ENCODE results near the gene CLEC4F. TPM values are rescaled to one million over a fixed set of nuclear protein-coding genes. Genes with fewer than 3 reads are reported as not detected.

Gene CLEC4F
- total and polyA plus RNA-seq, 4 donors = 0.03 to 0.25 (median 0.19) TPM; not detected in 1

DNA sequence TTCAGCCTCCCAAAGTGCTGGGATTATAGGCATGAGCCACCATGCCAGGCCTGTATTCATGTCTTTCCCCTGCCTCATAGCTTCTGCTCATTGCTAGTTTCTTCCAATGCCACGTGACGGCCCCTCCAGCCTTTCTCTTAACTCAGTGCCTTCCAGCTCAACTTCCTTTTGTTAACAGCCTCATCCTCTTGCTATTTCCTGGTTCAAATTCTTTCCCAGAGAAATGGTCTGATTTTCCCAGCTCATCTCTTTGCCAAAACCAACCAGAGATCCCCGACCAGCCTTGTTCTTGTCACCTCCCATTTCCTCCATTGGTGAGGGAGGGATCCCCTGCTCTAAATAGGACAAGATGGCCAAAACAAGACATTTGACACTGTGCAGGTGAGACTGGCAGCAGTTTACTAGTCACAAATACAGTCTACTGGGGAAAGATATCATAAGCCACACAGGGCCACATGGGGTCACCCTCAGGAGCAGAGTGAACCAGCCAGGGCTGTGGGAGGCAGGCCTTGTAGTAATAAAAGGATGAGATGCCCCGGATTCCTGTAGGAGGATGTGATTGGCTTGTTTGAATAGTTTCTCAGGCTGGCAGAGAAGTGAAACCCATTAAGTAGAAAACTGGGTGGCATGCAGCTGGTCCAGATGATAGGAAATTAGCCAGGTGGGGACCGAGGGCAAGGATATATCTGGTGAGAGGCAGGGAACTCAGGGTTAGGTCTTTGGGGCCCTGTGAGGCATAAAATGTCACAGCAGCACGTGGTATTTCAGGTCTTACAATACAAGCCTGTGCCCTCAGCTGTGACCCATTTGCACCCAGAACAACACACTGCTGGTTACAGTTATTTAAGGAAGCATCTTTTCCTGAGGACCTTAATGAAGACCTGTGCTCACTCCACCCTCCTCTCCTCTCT is 8.8 kb upstream of the CLEC4F start:
- H3K27me3 ChIP-seq (ENCODE audit: control insufficient read depth in 4 of 4, insufficient read depth in 4 of 4, low read length in 3 of 4) = no peaks in the 10 kb centered on the region
- no peak overlapping the region for H3K4me3 ChIP-seq (ENCODE audit: low read depth in 1 of 3, low read length in 3 of 3)
- no peaks in the 10 kb centered on the region for H3K4me1 ChIP-seq (ENCODE audit: control insufficient read depth in 4 of 4, insufficient read depth in 4 of 4, low read length in 3 of 4)
- no peak overlapping the region for H3K27ac ChIP-seq (ENCODE audit: low read depth in 1 of 2, low read length in 2 of 2)
- peaks cover 0 to 4% (median 0%) of the 10 kb centered on the region in 4 donors for H3K9me3 ChIP-seq (ENCODE audit: control insufficient read depth in 4 of 4, low read length in 3 of 4)
- no peak for DNase-seq (ENCODE audit: low spot score)
- 66% methylated on average over 6 of the region's 6 CpGs for WGBS
- H3K9ac ChIP-seq (ENCODE audit: low read depth in 1 of 2, low read length in 2 of 2) = no peak overlapping the region
- H3K36me3 ChIP-seq (ENCODE audit: control insufficient read depth in 4 of 4, insufficient read depth in 3 of 4, low read depth in 1 of 4, low read length in 3 of 4) = no peaks in the 10 kb centered on the region
- TF ChIP-seq YY1 (IDR thresholded peaks at IDR 0.05) = no peak

DNA sequence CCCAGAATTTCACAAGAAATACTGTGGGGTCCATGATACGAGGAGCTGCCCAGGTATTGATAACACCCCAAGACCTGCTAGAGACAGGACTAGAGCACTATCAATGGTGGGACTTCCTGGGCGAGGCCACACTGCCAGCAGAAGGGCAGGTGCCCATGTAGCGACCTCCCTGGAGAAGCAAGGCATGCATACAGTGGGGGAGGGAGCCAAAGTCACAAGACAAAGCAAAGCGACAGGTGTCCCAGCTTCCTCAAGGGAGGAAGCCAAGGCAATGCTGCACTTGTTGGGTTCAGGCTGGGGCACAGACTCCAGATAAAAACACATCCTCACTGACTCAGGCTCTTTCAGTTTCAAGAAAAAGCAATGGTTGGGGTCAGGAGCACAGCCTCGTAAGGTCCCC is 7.7 kb upstream of the CLEC4F start:
- H3K4me3 ChIP-seq (ENCODE audit: low read depth in 1 of 3, low read length in 3 of 3) = no peak overlapping the region
- H3K9ac ChIP-seq (ENCODE audit: low read depth in 1 of 2, low read length in 2 of 2) = no peak overlapping the region
- TF ChIP-seq HNF4G (IDR thresholded peaks at IDR 0.05) (no peak), NR2F2 (IDR thresholded peaks at IDR 0.05) (no peak)
- 70% methylated on average over 5 of the region's 5 CpGs for WGBS
- H3K36me3 ChIP-seq (ENCODE audit: control insufficient read depth in 4 of 4, insufficient read depth in 3 of 4, low read depth in 1 of 4, low read length in 3 of 4) = no peaks in the 10 kb centered on the region
- no peaks in the 10 kb centered on the region for H3K9me3 ChIP-seq (ENCODE audit: control insufficient read depth in 4 of 4, low read length in 3 of 4)
- no peaks in the 10 kb centered on the region for H3K4me1 ChIP-seq (ENCODE audit: control insufficient read depth in 4 of 4, insufficient read depth in 4 of 4, low read length in 3 of 4)
- no peak overlapping the region for H3K27ac ChIP-seq (ENCODE audit: low read depth in 1 of 2, low read length in 2 of 2)
- no peaks in the 10 kb centered on the region for H3K27me3 ChIP-seq (ENCODE audit: control insufficient read depth in 4 of 4, insufficient read depth in 4 of 4, low read length in 3 of 4)
- DNase-seq (ENCODE audit: low spot score) = no peak

DNA sequence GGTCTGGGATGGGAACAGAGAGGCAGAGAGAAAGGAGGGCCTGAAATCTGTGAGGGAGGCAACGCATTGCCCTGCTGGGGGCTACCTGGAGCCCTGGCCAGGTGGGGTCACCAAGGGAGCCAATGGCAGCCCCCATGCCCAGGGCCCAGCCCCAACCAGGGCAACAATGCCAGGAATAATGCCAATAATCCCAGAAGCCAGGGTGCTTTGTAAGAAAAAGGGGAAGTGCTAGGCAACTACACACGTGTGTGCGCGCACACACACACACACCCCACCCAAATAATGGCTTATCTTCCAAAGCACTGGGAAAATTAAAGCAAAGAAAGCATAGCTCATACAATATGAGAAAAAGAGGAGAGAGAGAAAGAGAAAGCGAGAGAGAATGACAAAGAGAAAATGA is 7.0 kb upstream of the CLEC4F start:
- DNase-seq (ENCODE audit: low spot score) = no peak
- H3K27ac ChIP-seq (ENCODE audit: low read depth in 1 of 2, low read length in 2 of 2) = no peak overlapping the region

More for the DNA sequence above, 7.0 kb upstream of the CLEC4F start:
- Histone ChIP-seq H3K4me3 (ENCODE audit: low read depth in 1 of 3, low read length in 3 of 3) (no peak overlapping the region), H3K9ac (ENCODE audit: low read depth in 1 of 2, low read length in 2 of 2) (no peak overlapping the region), H3K4me1 (ENCODE audit: control insufficient read depth in 4 of 4, insufficient read depth in 4 of 4, low read length in 3 of 4) (no peaks in the 10 kb centered on the region), H3K27me3 (ENCODE audit: control insufficient read depth in 4 of 4, insufficient read depth in 4 of 4, low read length in 3 of 4) (no peaks in the 10 kb centered on the region), H3K9me3 (ENCODE audit: control insufficient read depth in 4 of 4, low read length in 3 of 4) (no peaks in the 10 kb centered on the region), H3K36me3 (ENCODE audit: control insufficient read depth in 4 of 4, insufficient read depth in 3 of 4, low read depth in 1 of 4, low read length in 3 of 4) (no peaks in the 10 kb centered on the region)
- TF ChIP-seq HNF4G (IDR thresholded peaks at IDR 0.05) (no peak), HNF4A (conservative IDR thresholded peaks at IDR 0.05) (no peak), EGR1 (IDR thresholded peaks at IDR 0.05; ENCODE audit: low read depth in 2 of 2) (no peak), REST (IDR thresholded peaks at IDR 0.05) (no peak), RAD21 (IDR thresholded peaks at IDR 0.05) (no peak)
- WGBS = 76% methylated on average over 5 of the region's 5 CpGs
